Measurements from ENCODE around the gene PPM1G.

GRCh38 chr2:27428213-27428977 is 19.0 kb upstream of the PPM1G start, which contains the start of gene NRBP1:
- TF ChIP-seq YY1 (IDR thresholded peaks at IDR 0.05; ENCODE audit: insufficient read depth, insufficient read length), result no peak
- no peak for TF ChIP-seq ZNF274 (IDR thresholded peaks at IDR 0.05; ENCODE audit: low read depth, low read length)
